K562 (cell line): ENCODE data around the gene FCAMR. TPM values are rescaled to one million over a fixed set of nuclear protein-coding genes. Genes with fewer than 3 reads are reported as not detected.

Experiments
- E4F1 ChIP-seq: fragments of 250-450 bp; sonication (Bioruptor Pico); IDR thresholded peaks from 2 replicates; pipeline ENCODE4 v1.5.0; 2021; ENCODE audit warnings: mild to moderate bottlenecking, borderline replicate concordance
- HDAC2 ChIP-seq: fragments of 450-650 bp; IDR thresholded peaks from 2 replicates; pipeline ENCODE4 v1.6.1; 2016; ENCODE audit warnings: mild to moderate bottlenecking
- HDAC6 ChIP-seq: IDR thresholded peaks from 2 replicates; pipeline ENCODE4 v1.6.1; 2012; ENCODE audit warnings: low read depth, mild to moderate bottlenecking, control low read depth, inconsistent platforms, low read length, moderate library complexity
- MEIS2 ChIP-seq: fragments of 450-650 bp; IDR thresholded peaks from 2 replicates; pipeline ENCODE4 v1.6.1; 2014; ENCODE audit warnings: mild to moderate bottlenecking; ENCODE audit not compliant: partially characterized antibody
- MYNN ChIP-seq, 2 experiments: sonication (generic); formaldehyde crosslinking in 1 of 2; IDR thresholded peaks; 2 replicates each; pipeline versions ENCODE4 v1.5.0 to v1.6.1; 2016 to 2020; ENCODE audit warnings: antibody characterized with exemption in 1 of 2, missing genetic modification reagents in 1 of 2
- SRF ChIP-seq, 2 experiments: fragments of 250-450, 450-650 bp in 1 of 2; sonication (Bioruptor Pico) in 1 of 2; sonication (generic) in 1 of 2; formaldehyde crosslinking; IDR thresholded peaks; 2 replicates each; pipeline versions ENCODE4 v1.5.0 to v1.5.1; 2020 to 2022; ENCODE audit warnings: mild to moderate bottlenecking in 1 of 2, missing genetic modification reagents in 1 of 2
- ZFP30 ChIP-seq: fragments of 250-450 bp; sonication (Bioruptor Pico); IDR thresholded peaks from 2 replicates; pipeline ENCODE4 v1.8.0; 2022; ENCODE audit warnings: moderate library complexity, mild to moderate bottlenecking, inconsistent platforms, borderline replicate concordance
- polyA plus RNA-seq, 8 experiments: library from polyadenylated mRNA; depleted of rRNA in 4 of 8; stranded (reverse) in 5 of 8; unstranded in 3 of 8; fragments of >200 nt; fragmentation: Nextera tagmentation in 2 of 8; fragmentation: Illumina TruSeq in 1 of 8; extraction: Ambion mirVana in 2 of 8; extraction: Trizol in 1 of 8; gene quantifications; 2 replicates each; pipeline versions ENCODE4 v1.2.1 to v1.2.3, GENCODE V29; 2011 to 2014; ENCODE audit warnings: inconsistent platforms in 1 of 8, missing spikeins in 1 of 8
- total RNA-seq, 7 experiments: library from RNA; depleted of rRNA in 6 of 7; stranded (reverse); fragments of >200 nt in 6 of 7; fragmentation: Illumina TruSeq in 2 of 7; extraction: Trizol in 2 of 7; gene quantifications; 2 replicates each; pipeline versions ENCODE4 v1.2.1 to v1.2.3, GENCODE V29; 2011 to 2021; ENCODE audit warnings: low replicate concordance in 1 of 7
- TF ChIP-seq, protein P1 (sequence below): fragments of 450-650 bp; IDR thresholded peaks from 2 replicates; pipeline ENCODE4 v1.6.1; 2016
- TF ChIP-seq, protein P2 (sequence below): fragments of 250-450 bp; sonication (Bioruptor Pico); IDR thresholded peaks from 2 replicates; pipeline ENCODE4 v1.4.0; 2020; ENCODE audit warnings: borderline replicate concordance
- TF ChIP-seq, protein P3 (sequence below): sonication (generic); formaldehyde crosslinking; IDR thresholded peaks from 2 replicates; pipeline ENCODE4 v1.8.1; 2023; ENCODE audit warnings: missing genetic modification reagents, mild to moderate bottlenecking, borderline replicate concordance

Gene FCAMR
- total and polyA plus RNA-seq, 9 of the 15 experiments (the other 6 are each of a cell fraction or from before 2014, with no cell fraction given) = not detected

- TF ChIP-seq E4F1 (CRISPR knock-in tag) = no peak
- TF ChIP-seq, protein P1, sequence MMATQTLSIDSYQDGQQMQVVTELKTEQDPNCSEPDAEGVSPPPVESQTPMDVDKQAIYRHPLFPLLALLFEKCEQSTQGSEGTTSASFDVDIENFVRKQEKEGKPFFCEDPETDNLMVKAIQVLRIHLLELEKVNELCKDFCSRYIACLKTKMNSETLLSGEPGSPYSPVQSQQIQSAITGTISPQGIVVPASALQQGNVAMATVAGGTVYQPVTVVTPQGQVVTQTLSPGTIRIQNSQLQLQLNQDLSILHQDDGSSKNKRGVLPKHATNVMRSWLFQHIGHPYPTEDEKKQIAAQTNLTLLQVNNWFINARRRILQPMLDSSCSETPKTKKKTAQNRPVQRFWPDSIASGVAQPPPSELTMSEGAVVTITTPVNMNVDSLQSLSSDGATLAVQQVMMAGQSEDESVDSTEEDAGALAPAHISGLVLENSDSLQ = peak; percentile 28; the same call in 1 of the 2 replicates
- TF ChIP-seq HDAC6 = no peak
- no peak for TF ChIP-seq SRF (CRISPR knock-in tag; IDR thresholded peaks at IDR 0.05)
- TF ChIP-seq MEIS2 = peak; percentile 78
- TF ChIP-seq, protein P2, sequence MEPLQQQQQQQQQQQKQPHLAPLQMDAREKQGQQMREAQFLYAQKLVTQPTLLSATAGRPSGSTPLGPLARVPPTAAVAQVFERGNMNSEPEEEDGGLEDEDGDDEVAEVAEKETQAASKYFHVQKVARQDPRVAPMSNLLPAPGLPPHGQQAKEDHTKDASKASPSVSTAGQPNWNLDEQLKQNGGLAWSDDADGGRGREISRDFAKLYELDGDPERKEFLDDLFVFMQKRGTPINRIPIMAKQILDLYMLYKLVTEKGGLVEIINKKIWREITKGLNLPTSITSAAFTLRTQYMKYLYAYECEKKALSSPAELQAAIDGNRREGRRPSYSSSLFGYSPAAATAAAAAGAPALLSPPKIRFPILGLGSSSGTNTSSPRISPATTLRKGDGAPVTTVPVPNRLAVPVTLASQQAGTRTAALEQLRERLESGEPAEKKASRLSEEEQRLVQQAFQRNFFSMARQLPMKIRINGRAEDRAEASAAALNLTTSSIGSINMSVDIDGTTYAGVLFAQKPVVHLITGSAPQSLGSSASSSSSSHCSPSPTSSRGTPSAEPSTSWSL (CRISPR knock-in tag) = no peak
- no peak for TF ChIP-seq MYNN (IDR thresholded peaks at IDR 0.05)
- TF ChIP-seq MYNN (CRISPR knock-in tag; IDR thresholded peaks at IDR 0.05) = no peak
- TF ChIP-seq ZFP30 (CRISPR knock-in tag) = no peak
- no peak for TF ChIP-seq HDAC2
- TF ChIP-seq, protein P3, sequence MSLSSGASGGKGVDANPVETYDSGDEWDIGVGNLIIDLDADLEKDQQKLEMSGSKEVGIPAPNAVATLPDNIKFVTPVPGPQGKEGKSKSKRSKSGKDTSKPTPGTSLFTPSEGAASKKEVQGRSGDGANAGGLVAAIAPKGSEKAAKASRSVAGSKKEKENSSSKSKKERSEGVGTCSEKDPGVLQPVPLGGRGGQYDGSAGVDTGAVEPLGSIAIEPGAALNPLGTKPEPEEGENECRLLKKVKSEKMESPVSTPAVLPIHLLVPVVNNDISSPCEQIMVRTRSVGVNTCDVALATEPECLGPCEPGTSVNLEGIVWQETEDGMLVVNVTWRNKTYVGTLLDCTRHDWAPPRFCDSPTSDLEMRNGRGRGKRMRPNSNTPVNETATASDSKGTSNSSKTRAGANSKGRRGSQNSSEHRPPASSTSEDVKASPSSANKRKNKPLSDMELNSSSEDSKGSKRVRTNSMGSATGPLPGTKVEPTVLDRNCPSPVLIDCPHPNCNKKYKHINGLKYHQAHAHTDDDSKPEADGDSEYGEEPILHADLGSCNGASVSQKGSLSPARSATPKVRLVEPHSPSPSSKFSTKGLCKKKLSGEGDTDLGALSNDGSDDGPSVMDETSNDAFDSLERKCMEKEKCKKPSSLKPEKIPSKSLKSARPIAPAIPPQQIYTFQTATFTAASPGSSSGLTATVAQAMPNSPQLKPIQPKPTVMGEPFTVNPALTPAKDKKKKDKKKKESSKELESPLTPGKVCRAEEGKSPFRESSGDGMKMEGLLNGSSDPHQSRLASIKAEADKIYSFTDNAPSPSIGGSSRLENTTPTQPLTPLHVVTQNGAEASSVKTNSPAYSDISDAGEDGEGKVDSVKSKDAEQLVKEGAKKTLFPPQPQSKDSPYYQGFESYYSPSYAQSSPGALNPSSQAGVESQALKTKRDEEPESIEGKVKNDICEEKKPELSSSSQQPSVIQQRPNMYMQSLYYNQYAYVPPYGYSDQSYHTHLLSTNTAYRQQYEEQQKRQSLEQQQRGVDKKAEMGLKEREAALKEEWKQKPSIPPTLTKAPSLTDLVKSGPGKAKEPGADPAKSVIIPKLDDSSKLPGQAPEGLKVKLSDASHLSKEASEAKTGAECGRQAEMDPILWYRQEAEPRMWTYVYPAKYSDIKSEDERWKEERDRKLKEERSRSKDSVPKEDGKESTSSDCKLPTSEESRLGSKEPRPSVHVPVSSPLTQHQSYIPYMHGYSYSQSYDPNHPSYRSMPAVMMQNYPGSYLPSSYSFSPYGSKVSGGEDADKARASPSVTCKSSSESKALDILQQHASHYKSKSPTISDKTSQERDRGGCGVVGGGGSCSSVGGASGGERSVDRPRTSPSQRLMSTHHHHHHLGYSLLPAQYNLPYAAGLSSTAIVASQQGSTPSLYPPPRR (CRISPR knock-in tag) = no peak
Measured at GRCh38 chr1:207000651-207001291, 30.5 kb upstream of the FCAMR start (continued).
